H9 (cell line): ENCODE measurements around the gene HES4. TPM values are rescaled to one million over a fixed set of nuclear protein-coding genes. Genes with fewer than 3 reads are reported as not detected.

Experiments used
- DNase-seq: peaks from one replicate; pipeline ENCODE4 v3.0.0-alpha.2; 2017
- H2AFZ ChIP-seq: one replicate; pipeline ENCODE4 v1.6.1; 2013; ENCODE audit warnings: mild to moderate bottlenecking, low read length, control low read depth, moderate library complexity
- H2AK5ac ChIP-seq: 2 replicates; pipeline ENCODE4 v1.6.1; 2013; ENCODE audit warnings: low read length, control low read depth, mixed read lengths; ENCODE audit not compliant: insufficient read length
- H2BK120ac ChIP-seq: one replicate; pipeline ENCODE4 v1.6.1; 2013; ENCODE audit warnings: low read depth, mild to moderate bottlenecking, low read length, control low read depth, inconsistent platforms; ENCODE audit not compliant: poor library complexity, severe bottlenecking
- H2BK12ac ChIP-seq: 2 replicates; pipeline ENCODE4 v1.6.1; 2013; ENCODE audit warnings: low read length, control low read depth, mixed read lengths, low read depth; ENCODE audit not compliant: insufficient read length
- H2BK15ac ChIP-seq: 2 replicates; pipeline ENCODE4 v1.6.1; 2013; ENCODE audit warnings: low read depth, low read length, control low read depth
- H2BK20ac ChIP-seq: one replicate; pipeline ENCODE4 v1.6.1; 2013; ENCODE audit warnings: low read depth, mild to moderate bottlenecking, low read length, control low read depth, inconsistent platforms; ENCODE audit not compliant: poor library complexity, severe bottlenecking
- H2BK5ac ChIP-seq: 2 replicates; pipeline ENCODE4 v1.6.1; 2013; ENCODE audit warnings: low read length, control low read depth, mixed read lengths; ENCODE audit not compliant: insufficient read length
- H3K14ac ChIP-seq: 2 replicates; pipeline ENCODE4 v1.6.1; 2013; ENCODE audit warnings: low read length, control low read depth; ENCODE audit not compliant: insufficient read depth
- H3K18ac ChIP-seq: 2 replicates; pipeline ENCODE4 v1.6.1; 2013; ENCODE audit warnings: low read depth, mild to moderate bottlenecking, mixed read lengths, low read length, control low read depth; ENCODE audit not compliant: insufficient read length
- H3K23ac ChIP-seq: 2 replicates; pipeline ENCODE4 v1.6.1; 2013; ENCODE audit warnings: low read length, control low read depth, mixed read lengths, low read depth; ENCODE audit not compliant: insufficient read length
- H3K23me2 ChIP-seq: 2 replicates; pipeline ENCODE4 v1.6.1; 2013; ENCODE audit warnings: low read depth, mild to moderate bottlenecking, mixed read lengths, low read length, control low read depth; ENCODE audit not compliant: insufficient read length, poor library complexity, severe bottlenecking
- H3K27ac ChIP-seq: 2 replicates; pipeline ENCODE4 v1.5.1; 2013; ENCODE audit warnings: low read length, control low read depth, mixed read lengths, low read depth; ENCODE audit not compliant: insufficient read length
- H3K27me3 ChIP-seq: 2 replicates; pipeline ENCODE4 v1.6.1; 2013; ENCODE audit warnings: low read length, control low read depth, inconsistent platforms; ENCODE audit not compliant: insufficient read depth
- H3K4ac ChIP-seq: 2 replicates; pipeline ENCODE4 v1.6.1; 2013; ENCODE audit warnings: low read depth, mild to moderate bottlenecking, control low read depth, inconsistent platforms, low read length, moderate library complexity
- H3K4me1 ChIP-seq: 2 replicates; pipeline ENCODE4 v1.6.1; 2013; ENCODE audit warnings: low read length, control low read depth, inconsistent platforms; ENCODE audit not compliant: insufficient read depth
- H3K4me2 ChIP-seq: 2 replicates; pipeline ENCODE4 v1.6.1; 2013; ENCODE audit warnings: low read length, control low read depth, mixed read lengths; ENCODE audit not compliant: insufficient read length, insufficient read depth
- H3K56ac ChIP-seq: 2 replicates; pipeline ENCODE4 v1.6.1; 2013; ENCODE audit warnings: low read depth, mild to moderate bottlenecking, mixed read lengths, low read length, control low read depth; ENCODE audit not compliant: insufficient read length
- H3K79me1 ChIP-seq: 2 replicates; pipeline ENCODE4 v1.6.1; 2013; ENCODE audit warnings: low read depth, mild to moderate bottlenecking, moderate library complexity, low read length, control low read depth, inconsistent platforms; ENCODE audit not compliant: insufficient read depth, poor library complexity, severe bottlenecking
- H3K79me2 ChIP-seq: 2 replicates; pipeline ENCODE4 v1.6.1; 2013; ENCODE audit warnings: low read length, control low read depth, inconsistent platforms; ENCODE audit not compliant: insufficient read depth
- H3K9ac ChIP-seq: 2 replicates; pipeline ENCODE4 v1.6.1; 2013; ENCODE audit warnings: low read length, control low read depth, mixed read lengths; ENCODE audit not compliant: insufficient read length; ENCODE audit errors: extremely low read depth
- H3K9me3 ChIP-seq: one replicate; pipeline ENCODE4 v1.6.1; 2013; ENCODE audit warnings: low read depth, low read length, inconsistent platforms; ENCODE audit not compliant: control insufficient read depth
- H3T11ph ChIP-seq: one replicate; pipeline ENCODE4 v1.6.1; 2013; ENCODE audit warnings: mild to moderate bottlenecking, low read length, control low read depth, inconsistent platforms
- H4K20me1 ChIP-seq: one replicate; pipeline ENCODE4 v1.6.1; 2013; ENCODE audit not compliant: control insufficient read depth, insufficient read length, insufficient read depth
- H4K5ac ChIP-seq: 2 replicates; pipeline ENCODE4 v1.6.1; 2013; ENCODE audit warnings: low read depth, mild to moderate bottlenecking, mixed read lengths, low read length, control low read depth; ENCODE audit not compliant: insufficient read length
- H4K8ac ChIP-seq: replicated peaks from 2 replicates; pipeline ENCODE4 v1.6.1; 2013; ENCODE audit warnings: low read length, control low read depth, mixed read lengths, low read depth; ENCODE audit not compliant: insufficient read length
- H4K91ac ChIP-seq: 2 replicates; pipeline ENCODE4 v1.6.1; 2013; ENCODE audit warnings: low read depth, mild to moderate bottlenecking, moderate library complexity, mixed read lengths, low read length, control low read depth; ENCODE audit not compliant: insufficient read length
- H3K27ac Mint-ChIP-seq, 3 experiments: 2 replicates in 2 of 3; 3 replicates in 1 of 3; pipeline ENCODE4 v1.8.0; 2020 to 2021; ENCODE audit warnings: mixed read lengths in 3 of 3, mild to moderate bottlenecking in 1 of 3, moderate library complexity in 1 of 3
- H3K27me3 Mint-ChIP-seq: 2 replicates; pipeline ENCODE4 v1.8.0; 2021; ENCODE audit warnings: low read depth, mild to moderate bottlenecking, moderate library complexity, mixed read lengths
- H3K36me3 Mint-ChIP-seq, 3 experiments: 2 replicates in 2 of 3; 3 replicates in 1 of 3; pipeline ENCODE4 v1.8.0; 2020 to 2021; ENCODE audit warnings: low read depth in 3 of 3, mixed read lengths in 3 of 3; ENCODE audit not compliant: insufficient read depth in 1 of 3
- H3K4me1 Mint-ChIP-seq, 2 experiments: 2 replicates each; pipeline ENCODE4 v1.8.0; 2020; ENCODE audit warnings: mixed read lengths in 2 of 2
- H3K4me3 Mint-ChIP-seq, 2 experiments: 2 replicates in 1 of 2; 3 replicates in 1 of 2; pipeline ENCODE4 v1.8.0; 2020 to 2021; ENCODE audit warnings: mild to moderate bottlenecking in 2 of 2, mixed read lengths in 2 of 2, moderate library complexity in 1 of 2
- H3K9me3 Mint-ChIP-seq, 2 experiments: 2 replicates in 1 of 2; 3 replicates in 1 of 2; pipeline ENCODE4 v1.8.0; 2020; ENCODE audit warnings: mild to moderate bottlenecking in 2 of 2, mixed read lengths in 2 of 2, moderate library complexity in 1 of 2
- CTCF ChIP-seq: fragments of 200-600 bp; sonication (generic); conservative IDR thresholded peaks from 3 replicates; pipeline ENCODE4 v1.8.0; 2021; ENCODE audit warnings: antibody characterized with exemption, mild to moderate bottlenecking
- WGBS: extraction: QIAGEN DNeasy Blood & Tissue Kit; methylation state at CpG from one replicate; pipeline ENCODE4 v1.1.7; 2013; ENCODE audit warnings: missing lambda C conversion rate, low lambda C conversion rate, mixed read lengths; ENCODE audit not compliant: insufficient read length; ENCODE audit errors: extremely low coverage; 5-methylcytosine and 5-hydroxymethylcytosine counted together
- total RNA-seq: library from RNA; stranded (reverse); gene quantifications from 2 replicates; pipeline ENCODE4 v1.2.1, GENCODE V29; 2021

Gene HES4
- total RNA-seq, 1 experiment from 2014 or later = 4.0 TPM

GRCh38 chr1:955474-955873 lies 44.4 kb downstream of the HES4 start:
- no peak overlapping the region for H3K4me3 Mint-ChIP-seq
- H3K27ac Mint-ChIP-seq = no peak overlapping the region
- no CpG with 5 or more reads among the region's 6 CpGs for WGBS

More at GRCh38 chr1:955474-955873, 44.4 kb downstream of the HES4 start:
- H3K79me2 ChIP-seq = peaks cover 5% of the 10 kb centered on the region; the same call in 1 of the 2 replicates
- H3K4me2 ChIP-seq = no peak overlapping the region
- H3K27me3 ChIP-seq = peaks cover 4% of the 10 kb centered on the region; the same call in 1 of the 2 replicates
- H3K9me3 ChIP-seq = no peaks in the 10 kb centered on the region
- no peak overlapping the region for H3K18ac ChIP-seq
- no peak overlapping the region for H3T11ph ChIP-seq
- H3K23me2 ChIP-seq = no peaks in the 10 kb centered on the region
- no peaks in the 10 kb centered on the region for H4K20me1 ChIP-seq
- no peak overlapping the region for H2AK5ac ChIP-seq
- H4K5ac ChIP-seq = no peak overlapping the region
- Mint-ChIP-seq H3K4me1 (peaks cover 7 to 15% of the 10 kb centered on the region in 2 experiments), H3K36me3 (peaks cover 26 to 66% (median 53%) of the 10 kb centered on the region in 3 experiments; a peak in 6 of 7 replicates), H3K27me3 (peaks cover 10% of the 10 kb centered on the region), H3K9me3 (no peaks in the 10 kb centered on the region; a peak in 2 of 5 replicates)
- H2BK12ac ChIP-seq = no peak overlapping the region
- H3K4me1 ChIP-seq = no peaks in the 10 kb centered on the region
- H3K27ac ChIP-seq = no peak overlapping the region
- H3K23ac ChIP-seq = no peak overlapping the region
- no peak overlapping the region for H2BK5ac ChIP-seq
- H3K56ac ChIP-seq = no peak overlapping the region
- no peak overlapping the region for H3K14ac ChIP-seq
- no peak for DNase-seq
- no peak overlapping the region for H2BK120ac ChIP-seq
- no peak overlapping the region for H2BK20ac ChIP-seq
- no peak for TF ChIP-seq CTCF
- H4K8ac ChIP-seq = no peak overlapping the region
- H2BK15ac ChIP-seq = no peak overlapping the region
- H3K4ac ChIP-seq = no peak overlapping the region
- H4K91ac ChIP-seq = no peak overlapping the region
- H2AFZ ChIP-seq = no peak overlapping the region
- no peak overlapping the region for H3K9ac ChIP-seq
- peaks cover 4% of the 10 kb centered on the region for H3K79me1 ChIP-seq
